ENCODE results near the gene KIAA0513.

KIAA0513 gene

GRCh38 chr16:85103114-85104079 lies 75.8 kb downstream of the KIAA0513 start:
- TF ChIP-seq, protein P1, sequence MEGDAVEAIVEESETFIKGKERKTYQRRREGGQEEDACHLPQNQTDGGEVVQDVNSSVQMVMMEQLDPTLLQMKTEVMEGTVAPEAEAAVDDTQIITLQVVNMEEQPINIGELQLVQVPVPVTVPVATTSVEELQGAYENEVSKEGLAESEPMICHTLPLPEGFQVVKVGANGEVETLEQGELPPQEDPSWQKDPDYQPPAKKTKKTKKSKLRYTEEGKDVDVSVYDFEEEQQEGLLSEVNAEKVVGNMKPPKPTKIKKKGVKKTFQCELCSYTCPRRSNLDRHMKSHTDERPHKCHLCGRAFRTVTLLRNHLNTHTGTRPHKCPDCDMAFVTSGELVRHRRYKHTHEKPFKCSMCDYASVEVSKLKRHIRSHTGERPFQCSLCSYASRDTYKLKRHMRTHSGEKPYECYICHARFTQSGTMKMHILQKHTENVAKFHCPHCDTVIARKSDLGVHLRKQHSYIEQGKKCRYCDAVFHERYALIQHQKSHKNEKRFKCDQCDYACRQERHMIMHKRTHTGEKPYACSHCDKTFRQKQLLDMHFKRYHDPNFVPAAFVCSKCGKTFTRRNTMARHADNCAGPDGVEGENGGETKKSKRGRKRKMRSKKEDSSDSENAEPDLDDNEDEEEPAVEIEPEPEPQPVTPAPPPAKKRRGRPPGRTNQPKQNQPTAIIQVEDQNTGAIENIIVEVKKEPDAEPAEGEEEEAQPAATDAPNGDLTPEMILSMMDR (IDR thresholded peaks at IDR 0.05; ENCODE audit: borderline replicate concordance, insufficient read depth, low read depth, low read length): no peak
- H3K4me3 ChIP-seq (ENCODE audit: low read depth, low read length): no peak overlapping the region

- TF ChIP-seq, protein P1 (IDR thresholded peaks at IDR 0.05; ENCODE audit: borderline replicate concordance, insufficient read depth, low read depth, low read length): no peak
- H3K4me3 ChIP-seq (ENCODE audit: low read depth, low read length): no peak overlapping the region
These were observed 76.6 kb downstream of the KIAA0513 start for GRCh38 chr16:85104147-85104546.

DNA sequence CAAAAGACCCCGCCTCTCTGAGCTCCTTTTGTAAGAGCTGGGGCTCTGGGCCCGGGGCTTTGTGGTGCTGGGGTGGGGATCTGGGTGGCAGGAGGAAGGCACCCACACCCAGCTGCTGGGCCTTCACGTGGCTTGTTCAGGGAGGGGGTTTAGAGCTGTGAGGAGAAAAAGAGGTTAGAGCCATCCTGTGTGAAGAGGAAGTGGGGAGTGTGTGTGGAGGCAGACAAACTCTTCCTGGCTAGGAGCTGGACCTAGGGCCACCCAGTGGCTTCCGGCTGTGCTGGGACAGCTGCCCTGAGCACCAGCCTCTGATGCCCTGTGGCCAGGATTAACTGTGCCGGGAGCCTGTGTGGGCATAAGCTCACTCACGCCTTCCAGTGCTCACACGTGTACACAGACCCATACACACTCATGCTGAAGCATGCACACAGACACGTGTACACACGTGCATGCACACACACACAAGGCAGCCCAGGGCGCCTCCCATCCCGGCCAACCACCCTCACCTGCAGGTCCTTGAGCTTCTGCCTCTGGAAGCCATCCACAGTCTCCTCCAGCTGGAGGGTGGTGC lies 77.3 kb downstream of the KIAA0513 start:
- TF ChIP-seq, protein P1 (IDR thresholded peaks at IDR 0.05; ENCODE audit: borderline replicate concordance, insufficient read depth, low read depth, low read length): no peak
- no peak overlapping the region for H3K4me3 ChIP-seq (ENCODE audit: low read depth, low read length)

- H3K4me3 ChIP-seq (ENCODE audit: low read depth, low read length): no peak overlapping the region
- TF ChIP-seq, protein P1 (IDR thresholded peaks at IDR 0.05; ENCODE audit: borderline replicate concordance, insufficient read depth, low read depth, low read length): no peak
These were observed 77.9 kb downstream of the KIAA0513 start for GRCh38 chr16:85105475-85105874.

DNA sequence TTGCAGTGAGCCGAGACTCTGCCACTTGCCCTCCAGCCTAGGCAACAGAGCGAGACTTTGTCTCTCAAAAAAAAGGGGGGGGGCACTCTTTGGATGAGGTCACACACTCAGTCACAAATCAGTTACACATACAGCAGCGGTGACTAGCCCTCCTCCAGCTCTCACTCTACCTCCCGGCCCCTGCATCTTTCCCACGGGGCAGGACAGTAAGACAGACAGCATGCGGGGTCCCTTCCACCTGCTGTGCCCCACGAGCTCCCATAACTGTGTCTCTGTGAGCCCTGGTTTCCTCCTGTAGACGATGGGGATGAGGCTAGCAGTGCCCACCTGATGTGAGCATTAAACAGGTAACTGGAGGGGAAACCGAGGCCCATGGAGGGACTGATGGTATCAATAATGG lies 79.5 kb downstream of the KIAA0513 start:
- TF ChIP-seq, protein P1 (IDR thresholded peaks at IDR 0.05; ENCODE audit: borderline replicate concordance, insufficient read depth, low read depth, low read length): no peak
- H3K4me3 ChIP-seq (ENCODE audit: low read depth, low read length): no peak overlapping the region

DNA sequence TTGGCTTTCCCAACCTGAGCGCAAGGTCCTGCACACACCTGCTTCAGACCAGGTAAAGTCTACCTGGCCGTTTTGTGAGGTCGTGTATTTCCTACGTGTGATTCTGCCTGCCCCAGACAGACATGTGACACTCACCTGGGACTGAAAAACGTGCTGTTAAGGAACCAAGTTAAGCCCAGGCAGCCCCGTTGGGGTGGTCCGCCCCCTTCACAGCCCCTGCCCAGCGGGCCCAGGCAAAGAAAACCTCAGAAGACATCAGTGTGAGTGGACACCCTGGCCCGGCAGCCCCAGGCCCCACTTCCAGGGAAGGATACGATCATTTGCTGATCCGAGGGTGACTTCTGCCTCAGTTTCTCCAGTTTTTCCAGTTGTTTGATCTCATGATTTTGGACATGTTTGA lies 79.9 kb downstream of the KIAA0513 start:
- TF ChIP-seq, protein P1 (IDR thresholded peaks at IDR 0.05; ENCODE audit: borderline replicate concordance, insufficient read depth, low read depth, low read length): no peak

More for the DNA sequence above, 79.9 kb downstream of the KIAA0513 start:
- no peak overlapping the region for H3K4me3 ChIP-seq (ENCODE audit: low read depth, low read length)
